Skeletal muscle tissue (tissue), 4 donors: ENCODE results near the gene SLC8A1. TPM values are rescaled to one million over a fixed set of nuclear protein-coding genes. Genes with fewer than 3 reads are reported as not detected.

Experiments used
- H3K27ac ChIP-seq: one replicate; pipeline ENCODE4 v1.7.0; 2013; ENCODE audit warnings: mild to moderate bottlenecking, low read depth, low read length, inconsistent platforms
- H3K27me3 ChIP-seq, 3 donors: one replicate each; pipeline ENCODE4 v1.7.0; 2013; ENCODE audit warnings: low read length in 3 of 3; ENCODE audit not compliant: control insufficient read depth in 3 of 3, insufficient read depth in 3 of 3
- H3K36me3 ChIP-seq, 3 donors: one replicate each; pipeline ENCODE4 v1.7.0; 2013; ENCODE audit warnings: low read length in 3 of 3; ENCODE audit not compliant: control insufficient read depth in 3 of 3, insufficient read depth in 3 of 3
- H3K4me1 ChIP-seq, 3 donors: one replicate each; pipeline ENCODE4 v1.7.0; 2013; ENCODE audit warnings: low read length in 3 of 3, mild to moderate bottlenecking in 3 of 3; ENCODE audit not compliant: control insufficient read depth in 3 of 3, insufficient read depth in 3 of 3
- H3K4me3 ChIP-seq, 3 donors: one replicate each; pipeline ENCODE4 v1.7.0; 2013; ENCODE audit warnings: low read length in 3 of 3
- H3K9ac ChIP-seq, 3 donors: one replicate each; pipeline ENCODE4 v1.7.0; 2013; ENCODE audit warnings: low read length in 3 of 3, mild to moderate bottlenecking in 3 of 3, moderate library complexity in 2 of 3, low read depth in 1 of 3
- H3K9me3 ChIP-seq, 3 donors: one replicate each; pipeline ENCODE4 v1.7.0; 2013; ENCODE audit warnings: low read length in 3 of 3; ENCODE audit not compliant: control insufficient read depth in 3 of 3
- total RNA-seq: library from RNA; depleted of rRNA; stranded (reverse); fragments of >200 nt; gene quantifications from one replicate; pipeline ENCODE4 v1.2.3, GENCODE V29; 2014
- donor health status: Osteomylitis.

Gene SLC8A1
- total RNA-seq, 1 donor from 2014 or later = 45.9 TPM

DNA sequence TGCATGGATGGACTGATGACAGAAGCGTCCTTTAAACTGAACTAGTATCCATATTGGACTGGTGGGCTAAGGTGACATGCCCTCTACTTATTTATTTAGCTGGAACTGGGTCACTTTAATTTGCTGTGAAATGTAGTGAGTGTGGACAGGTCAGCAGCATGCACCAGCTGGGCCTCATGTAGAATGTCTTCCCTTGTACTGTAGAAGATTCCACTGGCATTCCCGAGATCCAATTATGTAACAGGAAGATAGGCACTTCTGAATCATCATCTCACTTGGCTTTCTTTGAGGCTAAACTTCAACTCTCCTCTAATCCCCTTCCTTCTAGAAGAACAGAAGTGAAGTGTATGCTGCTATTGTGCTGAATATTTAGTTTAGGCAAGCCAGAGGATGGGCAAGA lies 296.2 kb downstream of the SLC8A1 start:
- Histone ChIP-seq H3K27ac (no peak overlapping the region), H3K36me3 (no peaks in the 10 kb centered on the region), H3K9ac (no peak overlapping the region), H3K4me3 (no peak overlapping the region), H3K9me3 (no peaks in the 10 kb centered on the region), H3K4me1 (no peaks in the 10 kb centered on the region), H3K27me3 (no peaks in the 10 kb centered on the region)

DNA sequence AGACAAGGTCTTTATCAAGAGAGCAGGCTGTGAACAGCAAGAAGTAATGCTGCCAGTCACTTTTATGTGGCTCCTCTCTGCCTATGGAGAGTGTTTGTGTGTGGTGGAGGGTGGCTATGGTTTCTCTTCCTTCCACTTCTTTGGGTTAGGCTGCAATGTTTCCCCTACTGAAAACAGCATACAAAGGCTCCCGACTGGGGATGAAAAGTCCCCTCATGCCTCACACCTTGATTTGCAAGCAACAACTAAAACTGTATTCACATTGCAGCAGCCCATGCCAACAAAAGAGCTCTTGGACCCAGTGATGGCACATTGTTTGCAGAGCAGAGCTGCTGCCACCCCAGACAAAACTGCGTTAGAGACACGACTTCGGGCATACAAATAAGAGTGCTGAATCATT lies 301.6 kb downstream of the SLC8A1 start:
- H3K27ac ChIP-seq = no peak overlapping the region
- no peaks in the 10 kb centered on the region for H3K9me3 ChIP-seq
- no peaks in the 10 kb centered on the region for H3K36me3 ChIP-seq
- no peak overlapping the region for H3K9ac ChIP-seq
- H3K4me1 ChIP-seq = no peaks in the 10 kb centered on the region
- no peaks in the 10 kb centered on the region for H3K27me3 ChIP-seq
- H3K4me3 ChIP-seq = no peak overlapping the region

DNA sequence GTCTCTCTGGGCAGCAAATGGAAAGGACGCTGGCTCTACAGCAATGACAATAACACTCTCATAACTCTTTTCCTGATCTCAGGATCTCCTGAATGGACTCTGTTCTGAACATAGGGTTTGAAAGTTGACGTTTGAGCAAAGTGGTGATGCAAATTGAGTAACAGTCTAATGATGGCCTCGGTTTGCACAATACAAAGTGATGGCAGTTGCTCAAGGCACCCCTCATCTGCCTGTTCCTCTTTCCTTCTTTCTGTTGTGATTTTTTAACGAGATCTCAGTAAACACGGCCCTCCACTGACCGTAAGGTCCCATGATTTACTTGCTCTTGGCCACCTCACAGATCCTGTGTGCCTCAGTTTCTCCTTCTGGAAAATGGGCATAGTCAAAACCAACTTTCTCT lies 303.6 kb downstream of the SLC8A1 start:
- no peaks in the 10 kb centered on the region for H3K9me3 ChIP-seq
- no peak overlapping the region for H3K27ac ChIP-seq
- no peaks in the 10 kb centered on the region for H3K36me3 ChIP-seq
- no peaks in the 10 kb centered on the region for H3K27me3 ChIP-seq
- no peak overlapping the region for H3K4me3 ChIP-seq
- no peak overlapping the region for H3K9ac ChIP-seq
- no peaks in the 10 kb centered on the region for H3K4me1 ChIP-seq

DNA sequence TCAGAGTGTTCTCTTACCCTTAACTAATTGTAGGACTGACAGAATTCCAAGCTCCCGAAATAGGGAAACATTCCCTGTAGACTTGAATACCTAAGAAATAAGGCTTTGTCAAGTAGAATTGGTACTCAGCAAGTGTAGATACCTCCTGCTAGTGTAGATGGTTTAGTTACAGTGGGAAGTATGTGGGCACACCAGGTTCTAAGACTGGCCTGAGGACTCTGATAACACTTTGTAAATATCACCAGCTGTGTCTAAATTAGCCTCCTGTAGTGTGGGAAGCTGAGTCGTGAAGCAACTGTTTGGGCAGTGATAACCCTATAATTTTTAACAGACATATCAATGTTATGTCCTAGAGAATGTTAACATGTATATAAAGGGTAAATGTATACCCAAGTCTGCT lies 304.5 kb downstream of the SLC8A1 start:
- no peak overlapping the region for H3K4me3 ChIP-seq
- H3K27ac ChIP-seq = no peak overlapping the region
- H3K36me3 ChIP-seq = no peaks in the 10 kb centered on the region
- H3K4me1 ChIP-seq = no peaks in the 10 kb centered on the region
- no peak overlapping the region for H3K9ac ChIP-seq
- H3K27me3 ChIP-seq = no peaks in the 10 kb centered on the region
- H3K9me3 ChIP-seq = no peaks in the 10 kb centered on the region

DNA sequence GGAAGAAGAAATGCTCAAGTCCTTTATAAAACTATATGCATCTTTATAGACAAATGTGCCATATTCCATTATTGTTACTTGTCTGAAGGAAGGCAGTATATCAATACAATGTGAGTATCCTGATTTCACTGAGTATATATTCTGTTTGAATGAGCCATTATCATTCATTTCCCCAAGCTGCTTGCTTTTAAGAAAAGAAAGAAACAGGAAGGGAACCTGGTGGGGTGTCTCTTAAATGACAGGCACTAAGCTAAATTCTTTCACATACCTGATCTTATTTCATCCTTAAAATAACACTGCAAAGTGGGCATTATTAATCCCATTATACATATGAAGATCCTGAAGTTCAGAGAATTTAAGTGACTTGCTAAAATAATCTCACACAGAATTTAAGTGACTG lies 307.9 kb downstream of the SLC8A1 start:
- H3K9ac ChIP-seq = no peak overlapping the region
- H3K9me3 ChIP-seq = no peaks in the 10 kb centered on the region
- H3K36me3 ChIP-seq = no peaks in the 10 kb centered on the region
- no peak overlapping the region for H3K4me3 ChIP-seq
- no peaks in the 10 kb centered on the region for H3K4me1 ChIP-seq
- no peaks in the 10 kb centered on the region for H3K27me3 ChIP-seq
- H3K27ac ChIP-seq = no peak overlapping the region

DNA sequence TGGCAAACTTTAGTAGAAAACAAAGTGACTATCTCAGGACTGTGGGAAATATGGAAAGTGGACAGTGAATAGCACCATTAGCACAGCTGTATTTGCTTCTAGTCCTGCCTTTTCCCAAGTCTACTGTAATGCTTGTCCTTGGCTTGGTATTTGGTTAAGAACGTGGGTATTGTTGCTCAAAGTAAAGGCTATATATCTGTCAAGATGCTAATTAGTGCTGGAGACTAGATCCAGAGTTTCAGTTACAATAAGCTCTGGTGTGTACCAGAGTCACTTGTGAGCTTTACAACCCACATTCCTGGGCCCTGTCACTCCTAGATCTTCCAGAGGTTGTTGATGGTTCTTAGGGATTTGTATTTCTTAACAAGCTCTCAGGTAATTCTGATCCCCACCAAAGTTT lies 313.6 kb downstream of the SLC8A1 start:
- no peak overlapping the region for H3K4me3 ChIP-seq
- no peak overlapping the region for H3K27ac ChIP-seq
- H3K4me1 ChIP-seq = no peaks in the 10 kb centered on the region
- H3K9me3 ChIP-seq = no peaks in the 10 kb centered on the region
- no peaks in the 10 kb centered on the region for H3K36me3 ChIP-seq
- H3K9ac ChIP-seq = no peak overlapping the region
- no peaks in the 10 kb centered on the region for H3K27me3 ChIP-seq

DNA sequence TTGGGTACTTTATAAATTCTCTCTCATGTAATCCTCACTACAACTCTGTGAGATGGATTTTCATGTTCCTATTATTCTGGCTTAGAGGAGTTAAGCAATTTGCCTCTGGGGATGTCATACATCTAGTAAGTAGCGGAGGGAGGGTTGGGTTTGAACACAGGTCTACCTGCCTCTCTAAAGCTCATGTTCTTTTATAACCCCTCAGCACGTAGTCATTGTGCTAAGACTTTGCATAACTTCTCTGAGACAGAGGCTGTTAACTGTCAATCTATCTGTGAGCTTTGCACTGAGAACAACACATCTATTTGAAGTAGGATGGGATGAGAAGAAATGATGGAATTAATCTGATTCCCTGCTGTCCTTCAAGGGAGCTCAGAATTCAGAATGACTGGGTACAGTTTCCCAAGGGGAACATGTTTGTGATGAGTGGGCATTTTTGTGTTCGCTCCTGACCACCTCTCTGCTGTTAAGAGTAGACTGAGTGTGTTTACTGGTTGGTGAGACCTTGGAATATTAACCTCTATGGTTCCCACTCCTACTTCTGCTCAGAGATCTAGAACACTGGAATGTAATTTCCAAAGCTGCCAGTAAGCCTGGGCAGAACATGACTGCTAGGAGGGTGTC lies 320.7 kb downstream of the SLC8A1 start:
- H3K27ac ChIP-seq = no peak overlapping the region
- H3K4me1 ChIP-seq = no peaks in the 10 kb centered on the region
- H3K9ac ChIP-seq = no peak overlapping the region
- no peak overlapping the region for H3K4me3 ChIP-seq
- H3K36me3 ChIP-seq = no peaks in the 10 kb centered on the region
- no peaks in the 10 kb centered on the region for H3K27me3 ChIP-seq
- H3K9me3 ChIP-seq = no peaks in the 10 kb centered on the region

DNA sequence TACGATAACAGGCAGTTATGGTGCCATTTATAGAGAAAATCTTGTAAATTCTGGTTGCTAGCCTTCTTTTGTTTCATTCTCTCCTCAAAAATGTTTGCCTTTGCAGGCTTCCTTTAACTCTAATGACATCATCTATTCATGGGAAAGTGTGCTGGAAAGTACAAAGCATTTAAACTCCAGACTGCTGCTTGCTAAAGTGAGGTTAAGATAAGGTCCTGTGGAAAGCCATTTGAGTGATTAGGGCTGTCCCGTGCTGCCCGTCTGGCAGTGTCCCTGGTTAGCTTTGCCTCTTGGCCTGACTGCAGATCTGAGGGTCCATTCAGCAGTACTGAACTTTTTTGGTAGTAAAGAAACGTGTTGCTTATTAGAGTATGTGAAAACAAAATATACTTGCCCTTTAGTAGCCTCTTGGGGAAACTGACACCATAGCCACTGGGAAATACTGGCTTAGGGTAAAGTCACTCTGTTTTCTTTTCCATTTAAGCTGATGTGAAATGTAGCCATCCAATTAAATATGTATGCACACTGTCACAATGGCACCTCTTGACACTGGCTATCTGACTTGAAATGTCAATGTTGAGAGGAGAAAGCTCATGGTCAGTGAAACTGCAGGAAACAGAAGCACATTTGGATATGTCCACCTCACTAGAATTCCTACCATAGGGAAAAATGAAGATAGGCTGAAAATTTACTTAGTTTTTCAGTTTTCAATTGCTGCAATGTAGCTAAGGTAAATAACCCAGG lies 321.5 kb downstream of the SLC8A1 start:
- Histone ChIP-seq H3K4me1 (no peaks in the 10 kb centered on the region), H3K4me3 (no peak overlapping the region), H3K9me3 (no peaks in the 10 kb centered on the region), H3K9ac (no peak overlapping the region), H3K36me3 (no peaks in the 10 kb centered on the region), H3K27ac (no peak overlapping the region), H3K27me3 (no peaks in the 10 kb centered on the region)

DNA sequence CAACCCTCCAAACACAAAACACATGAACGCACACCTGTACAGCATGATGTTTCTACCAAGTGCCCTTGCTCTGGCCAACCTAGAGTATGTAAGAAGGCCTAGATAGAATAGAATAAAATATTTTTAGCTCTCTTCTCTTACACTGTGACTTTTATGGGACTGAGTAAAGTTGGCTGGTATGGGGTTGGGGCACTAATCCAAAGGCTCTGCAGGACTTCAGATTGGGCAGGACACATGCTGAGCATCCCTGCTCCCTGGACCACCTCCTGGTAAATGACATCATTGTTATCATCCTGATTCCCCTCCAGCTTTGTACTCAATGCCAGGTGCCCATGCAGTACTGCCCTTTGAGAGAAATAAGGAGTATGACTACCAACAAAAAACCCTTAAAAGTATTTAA lies 322.2 kb downstream of the SLC8A1 start:
- H3K4me3 ChIP-seq = no peak overlapping the region
- H3K9ac ChIP-seq = no peak overlapping the region
- no peaks in the 10 kb centered on the region for H3K36me3 ChIP-seq
- H3K9me3 ChIP-seq = no peaks in the 10 kb centered on the region
- no peaks in the 10 kb centered on the region for H3K27me3 ChIP-seq
- H3K27ac ChIP-seq = no peak overlapping the region
- H3K4me1 ChIP-seq = no peaks in the 10 kb centered on the region

DNA sequence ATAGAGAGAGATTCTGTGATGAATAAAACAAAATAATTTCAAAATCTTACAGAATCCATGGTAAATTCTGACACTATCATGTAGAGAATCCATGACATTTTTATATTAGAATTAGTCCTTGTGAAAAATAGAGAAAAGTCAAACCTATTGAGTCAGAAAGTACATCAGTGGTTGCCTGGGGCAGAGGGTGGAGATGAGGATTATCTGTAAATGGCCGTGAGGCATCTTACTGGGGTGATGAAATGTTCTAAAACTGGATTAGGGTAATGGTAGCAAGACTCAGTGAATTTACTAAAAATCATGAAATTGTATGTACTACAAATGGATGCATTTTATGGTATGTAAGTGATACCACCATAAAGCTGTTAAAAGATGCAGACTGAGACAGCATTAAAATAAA lies 323.1 kb downstream of the SLC8A1 start:
- Histone ChIP-seq H3K27ac (no peak overlapping the region), H3K4me3 (no peak overlapping the region), H3K27me3 (no peaks in the 10 kb centered on the region), H3K4me1 (no peaks in the 10 kb centered on the region), H3K9me3 (no peaks in the 10 kb centered on the region), H3K9ac (no peak overlapping the region), H3K36me3 (no peaks in the 10 kb centered on the region)
